Liver (tissue), 9 donors: Measurements from ENCODE around the gene LARGE1. TPM values are rescaled to one million over a fixed set of nuclear protein-coding genes. Genes with fewer than 3 reads are reported as not detected.

Experiments
- DNase-seq: peaks from one replicate; pipeline ENCODE4 v3.0.0-alpha.2; 2017; ENCODE audit warnings: low spot score
- H3K27ac ChIP-seq, 2 donors: one replicate each; pipeline ENCODE4 v1.7.0; 2013; ENCODE audit warnings: inconsistent platforms in 2 of 2, low read length in 2 of 2, control low read depth in 1 of 2, low read depth in 1 of 2, mild to moderate bottlenecking in 1 of 2
- H3K27me3 ChIP-seq, 4 donors: one replicate each; pipeline versions ENCODE4 v1.6.1 to v1.7.0; 2013; ENCODE audit warnings: low read length in 3 of 4, inconsistent platforms in 1 of 4, mild to moderate bottlenecking in 1 of 4, moderate library complexity in 1 of 4; ENCODE audit not compliant: control insufficient read depth in 4 of 4, insufficient read depth in 4 of 4
- H3K36me3 ChIP-seq, 4 donors: one replicate each; pipeline versions ENCODE4 v1.6.1 to v1.7.0; 2013; ENCODE audit warnings: low read length in 3 of 4, mild to moderate bottlenecking in 3 of 4, low read depth in 1 of 4, moderate library complexity in 1 of 4; ENCODE audit not compliant: control insufficient read depth in 4 of 4, insufficient read depth in 3 of 4
- H3K4me1 ChIP-seq, 4 donors: one replicate each; pipeline versions ENCODE4 v1.6.1 to v1.7.0; 2013; ENCODE audit warnings: low read length in 3 of 4, mild to moderate bottlenecking in 3 of 4, moderate library complexity in 1 of 4; ENCODE audit not compliant: control insufficient read depth in 4 of 4, insufficient read depth in 4 of 4
- H3K4me3 ChIP-seq, 3 donors: one replicate each; pipeline versions ENCODE4 v1.6.1 to v1.7.0; 2013; ENCODE audit warnings: low read length in 3 of 3, control low read depth in 1 of 3, low read depth in 1 of 3, mild to moderate bottlenecking in 1 of 3
- H3K9ac ChIP-seq, 2 donors: one replicate each; pipeline ENCODE4 v1.7.0; 2013; ENCODE audit warnings: low read length in 2 of 2, mild to moderate bottlenecking in 2 of 2, moderate library complexity in 2 of 2, control low read depth in 1 of 2, low read depth in 1 of 2
- H3K9me3 ChIP-seq, 4 donors: one replicate each; pipeline versions ENCODE4 v1.6.1 to v1.7.0; 2013; ENCODE audit warnings: low read length in 3 of 4; ENCODE audit not compliant: control insufficient read depth in 4 of 4
- ATF3 ChIP-seq: IDR thresholded peaks from 2 replicates; pipeline ENCODE4 v1.6.1; 2016; ENCODE audit warnings: antibody characterized with exemption
- CTCF ChIP-seq: fragments of 150-350 bp; IDR thresholded peaks from 2 replicates; pipeline ENCODE4 v1.5.1; 2017; ENCODE audit warnings: improper control_type of control experiment, low read depth, low read length; ENCODE audit not compliant: missing input control
- EGR1 ChIP-seq, 2 donors: IDR thresholded peaks; 2 replicates each; pipeline ENCODE4 v1.6.1; 2016 to 2018; ENCODE audit warnings: antibody characterized with exemption in 2 of 2, low read depth in 2 of 2
- FOXA1 ChIP-seq: IDR thresholded peaks from 2 replicates; pipeline ENCODE4 v1.6.1; 2016; ENCODE audit warnings: antibody characterized with exemption
- FOXA2 ChIP-seq: IDR thresholded peaks from 2 replicates; pipeline ENCODE4 v1.6.1; 2016; ENCODE audit warnings: antibody characterized with exemption
- GABPA ChIP-seq, 2 donors: IDR thresholded peaks in 1 of 2; conservative IDR thresholded peaks in 1 of 2; 2 replicates each; pipeline ENCODE4 v1.6.1; 2016; ENCODE audit warnings: antibody characterized with exemption in 2 of 2, mild to moderate bottlenecking in 1 of 2, moderate library complexity in 1 of 2
- HNF4A ChIP-seq, 2 donors: conservative IDR thresholded peaks; 2 replicates each; pipeline ENCODE4 v1.6.1; 2016; ENCODE audit warnings: antibody characterized with exemption in 2 of 2, mild to moderate bottlenecking in 2 of 2
- HNF4G ChIP-seq: IDR thresholded peaks from 2 replicates; pipeline ENCODE4 v1.6.1; 2016; ENCODE audit warnings: antibody characterized with exemption
- JUND ChIP-seq, 2 donors: IDR thresholded peaks; 2 replicates each; pipeline ENCODE4 v1.6.1; 2016; ENCODE audit warnings: antibody characterized with exemption in 2 of 2
- MAX ChIP-seq: IDR thresholded peaks from 2 replicates; pipeline ENCODE4 v1.6.1; 2016; ENCODE audit warnings: antibody characterized with exemption
- NR2F2 ChIP-seq: IDR thresholded peaks from 2 replicates; pipeline ENCODE4 v1.6.1; 2016; ENCODE audit warnings: antibody characterized with exemption
- RAD21 ChIP-seq, 2 donors: IDR thresholded peaks; 2 replicates each; pipeline ENCODE4 v1.6.1; 2016; ENCODE audit warnings: antibody characterized with exemption in 2 of 2, mild to moderate bottlenecking in 2 of 2
- REST ChIP-seq: IDR thresholded peaks from 2 replicates; pipeline ENCODE4 v1.6.1; 2016; ENCODE audit warnings: antibody characterized with exemption, mild to moderate bottlenecking
- RXRA ChIP-seq, 2 donors: IDR thresholded peaks; 2 replicates each; pipeline ENCODE4 v1.6.1; 2017 to 2018; ENCODE audit warnings: antibody characterized with exemption in 2 of 2, mild to moderate bottlenecking in 1 of 2
- SP1 ChIP-seq: IDR thresholded peaks from 2 replicates; pipeline ENCODE4 v1.6.1; 2018; ENCODE audit warnings: antibody characterized with exemption, mild to moderate bottlenecking
- TAF1 ChIP-seq: conservative IDR thresholded peaks from 2 replicates; pipeline ENCODE4 v1.6.1; 2016; ENCODE audit warnings: antibody characterized with exemption, mild to moderate bottlenecking
- YY1 ChIP-seq: IDR thresholded peaks from 2 replicates; pipeline ENCODE4 v1.6.1; 2016; ENCODE audit warnings: antibody characterized with exemption, mild to moderate bottlenecking
- ZBTB33 ChIP-seq: IDR thresholded peaks from 2 replicates; pipeline ENCODE4 v1.6.1; 2016; ENCODE audit warnings: antibody characterized with exemption
- WGBS: extraction: QIAGEN DNeasy Blood & Tissue Kit; methylation state at CpG from one replicate; pipeline ENCODE4 v1.1.7; 2013; 5-methylcytosine and 5-hydroxymethylcytosine counted together
- polyA plus RNA-seq, 2 donors: library from polyadenylated mRNA; stranded (reverse) in 1 of 2; unstranded in 1 of 2; fragments of 200-250 nt in 1 of 2; fragments of >200 nt in 1 of 2; fragmentation: Nextera tagmentation in 1 of 2; extraction: Ambion mirVana in 1 of 2; gene quantifications; one replicate each; pipeline versions ENCODE4 v1.2.1 to v1.2.3, GENCODE V29; 2013 to 2015
- total RNA-seq, 2 donors: library from RNA; depleted of rRNA; stranded (reverse); fragments of >200 nt; gene quantifications; one replicate each; pipeline ENCODE4 v1.2.3, GENCODE V29; 2014
- donor health status: healthy.
- donor health status: healthy.
- donor health status: healthy.
- donor health status: healthy.
- donor health status: healthy.

The LARGE1 gene
- total and polyA plus RNA-seq, 4 donors = 2.3 to 14.1 (median 5.7) TPM

- TF ChIP-seq GABPA (IDR thresholded peaks at IDR 0.05 in 1 of 2, conservative IDR thresholded peaks at IDR 0.05 in 1 of 2) (no peak), MAX (no peak), HNF4A (conservative IDR thresholded peaks at IDR 0.05) (no peak), YY1 (no peak)
Measured at GRCh38 chr22:33743756-33744155, 176.5 kb downstream of the LARGE1 start (continued).

- Histone ChIP-seq H3K27ac (no peak overlapping the region), H3K4me3 (no peak overlapping the region), H3K27me3 (no peaks in the 10 kb centered on the region), H3K9ac (no peak overlapping the region), H3K36me3 (no peaks in the 10 kb centered on the region), H3K4me1 (peaks cover 3 to 9% (median 6%) of the 10 kb centered on the region in 4 donors), H3K9me3 (no peaks in the 10 kb centered on the region)
- TF ChIP-seq MAX (no peak), FOXA1 (no peak), RXRA (IDR thresholded peaks at IDR 0.05) (no peak), ATF3 (no peak), FOXA2 (no peak), YY1 (no peak), JUND (IDR thresholded peaks at IDR 0.05) (no peak), NR2F2 (no peak), HNF4G (no peak), SP1 (no peak), RAD21 (IDR thresholded peaks at IDR 0.05) (no peak), REST (no peak), GABPA (IDR thresholded peaks at IDR 0.05 in 1 of 2, conservative IDR thresholded peaks at IDR 0.05 in 1 of 2) (no peak)
- WGBS = 96% methylated on average over 3 of the region's 3 CpGs
- DNase-seq = no peak
Measured at GRCh38 chr22:33741025-33741424, 179.3 kb downstream of the LARGE1 start.

- Histone ChIP-seq H3K36me3 (peaks cover 0 to 2% (median 0%) of the 10 kb centered on the region in 4 donors), H3K27me3 (no peaks in the 10 kb centered on the region), H3K9ac (no peak overlapping the region), H3K9me3 (no peaks in the 10 kb centered on the region), H3K4me3 (no peak overlapping the region), H3K4me1 (no peaks in the 10 kb centered on the region), H3K27ac (no peak overlapping the region)
- WGBS = 92% methylated on average over 4 of the region's 4 CpGs
- no peak for DNase-seq
- no peak for TF ChIP-seq NR2F2
- TF ChIP-seq ATF3 = no peak
- no peak for TF ChIP-seq EGR1 (IDR thresholded peaks at IDR 0.05; ENCODE audit: low read depth in 2 of 2)
- no peak for TF ChIP-seq REST
- no peak for TF ChIP-seq RXRA (IDR thresholded peaks at IDR 0.05)
- TF ChIP-seq ZBTB33 = no peak
- TF ChIP-seq RAD21 (IDR thresholded peaks at IDR 0.05) = no peak
- no peak for TF ChIP-seq CTCF
- TF ChIP-seq HNF4G = no peak
- TF ChIP-seq HNF4A (conservative IDR thresholded peaks at IDR 0.05) = no peak
- TF ChIP-seq FOXA1 = no peak
- TF ChIP-seq JUND (IDR thresholded peaks at IDR 0.05) = no peak
- TF ChIP-seq TAF1 = no peak
- TF ChIP-seq GABPA (IDR thresholded peaks at IDR 0.05 in 1 of 2, conservative IDR thresholded peaks at IDR 0.05 in 1 of 2) = no peak
Measured at GRCh38 chr22:33739516-33739915, 180.8 kb downstream of the LARGE1 start.
